GM08714 (cell line): ENCODE results near the gene PRDM4.
"Not testable (repeated sequence)": the region's sequence is repeated elsewhere in the genome, so short reads cannot be mapped to it uniquely, and the experiment has no call there.

Experiments
- H3K4me3 ChIP-seq: fragments of 200-500 bp; sonication (Bioruptor generic); 2 replicates; pipeline ENCODE4 v1.5.1; 2014; ENCODE audit warnings: mild to moderate bottlenecking, low read length, inconsistent platforms
- ZNF274 ChIP-seq: IDR thresholded peaks from 2 replicates; pipeline ENCODE4 v1.6.1; 2012; ENCODE audit warnings: mild to moderate bottlenecking, low read depth, low read length

PRDM4 gene

GRCh38 chr12:107736914-107737313 is 24.0 kb downstream of the PRDM4 start:
- no peak for TF ChIP-seq ZNF274
- H3K4me3 ChIP-seq, result no peak overlapping the region

GRCh38 chr12:107735763-107736162 is 25.2 kb downstream of the PRDM4 start:
- TF ChIP-seq ZNF274, result no peak
- H3K4me3 ChIP-seq, result no peak overlapping the region

GRCh38 chr12:107734139-107734538 is 26.8 kb downstream of the PRDM4 start:
- no peak overlapping the region for H3K4me3 ChIP-seq
- TF ChIP-seq ZNF274, result no peak

- TF ChIP-seq ZNF274, result no peak
- no peak overlapping the region for H3K4me3 ChIP-seq
These were observed 28.6 kb downstream of the PRDM4 start for GRCh38 chr12:107732365-107732764.

GRCh38 chr12:107731366-107731765 is 29.6 kb downstream of the PRDM4 start:
- no peak for TF ChIP-seq ZNF274
- no peak overlapping the region for H3K4me3 ChIP-seq

GRCh38 chr12:107730618-107731341 is 30.2 kb downstream of the PRDM4 start:
- no peak overlapping the region for H3K4me3 ChIP-seq
- no peak for TF ChIP-seq ZNF274

GRCh38 chr12:107727742-107728141 is 33.2 kb downstream of the PRDM4 start:
- H3K4me3 ChIP-seq, result not testable (repeated sequence)

GRCh38 chr12:107727327-107727726 is 33.6 kb downstream of the PRDM4 start:
- not testable (repeated sequence) for H3K4me3 ChIP-seq

GRCh38 chr12:107718606-107719005 is 42.3 kb downstream of the PRDM4 start:
- no peak overlapping the region for H3K4me3 ChIP-seq
- no peak for TF ChIP-seq ZNF274

GRCh38 chr12:107715780-107716179 is 45.2 kb downstream of the PRDM4 start:
- no peak for TF ChIP-seq ZNF274
- H3K4me3 ChIP-seq, result no peak overlapping the region

- not testable (repeated sequence) for H3K4me3 ChIP-seq
These were observed 55.4 kb downstream of the PRDM4 start for GRCh38 chr12:107705522-107705921.

- H3K4me3 ChIP-seq, result no peak overlapping the region
- no peak for TF ChIP-seq ZNF274
These were observed 56.9 kb downstream of the PRDM4 start for GRCh38 chr12:107704041-107704440.

- H3K4me3 ChIP-seq, result no peak overlapping the region
- TF ChIP-seq ZNF274, result no peak
These were observed 58.8 kb downstream of the PRDM4 start for GRCh38 chr12:107702106-107702505.

- not testable (repeated sequence) for H3K4me3 ChIP-seq
These were observed 65.2 kb downstream of the PRDM4 start for GRCh38 chr12:107695772-107696171.

- no peak for TF ChIP-seq ZNF274
- H3K4me3 ChIP-seq, result peak within 1 kb of the TSS; percentile 95
These were observed 75.3 kb downstream of the PRDM4 start, which contains the start of gene PWP1 for GRCh38 chr12:107685360-107686248. Gene PWP1 (plus strand): TSS chr12:107685799. CDS start chr12:107685900, 101 bp downstream.
